Ishikawa (cell line): ENCODE data around the gene TOMM6.

Experiments
- CEBPB ChIP-seq: IDR thresholded peaks from 2 replicates; pipeline ENCODE4 v1.6.1; 2012
- CREB1 ChIP-seq: IDR thresholded peaks from 2 replicates; pipeline ENCODE4 v1.6.1; 2012; ENCODE audit warnings: low read depth
- EGR1 ChIP-seq: IDR thresholded peaks from 2 replicates; pipeline ENCODE4 v1.6.1; 2012
- EP300 ChIP-seq: IDR thresholded peaks from 2 replicates; pipeline ENCODE4 v1.6.1; 2012; ENCODE audit warnings: borderline replicate concordance
- FOXM1 ChIP-seq: IDR thresholded peaks from 2 replicates; pipeline ENCODE4 v1.6.1; 2012; ENCODE audit warnings: low read depth, borderline replicate concordance
- MAX ChIP-seq: IDR thresholded peaks from 2 replicates; pipeline ENCODE4 v1.6.1; 2012
- NFIC ChIP-seq: IDR thresholded peaks from 2 replicates; pipeline ENCODE4 v1.6.1; 2012
- RAD21 ChIP-seq: IDR thresholded peaks from 2 replicates; pipeline ENCODE4 v1.6.1; 2012; ENCODE audit warnings: low read depth
- REST ChIP-seq: IDR thresholded peaks from 2 replicates; pipeline ENCODE4 v1.6.1; 2012; ENCODE audit warnings: low read depth, mild to moderate bottlenecking
- TAF1 ChIP-seq: IDR thresholded peaks from 2 replicates; pipeline ENCODE4 v1.6.1; 2012; ENCODE audit warnings: low read depth, mild to moderate bottlenecking
- TCF12 ChIP-seq: IDR thresholded peaks from 2 replicates; pipeline ENCODE4 v1.6.1; 2012; ENCODE audit warnings: low read depth
- TEAD4 ChIP-seq: IDR thresholded peaks from 2 replicates; pipeline ENCODE4 v1.6.1; 2012
- USF1 ChIP-seq: IDR thresholded peaks from 2 replicates; pipeline ENCODE4 v1.6.1; 2012
- YY1 ChIP-seq: IDR thresholded peaks from 2 replicates; pipeline ENCODE4 v1.6.1; 2012; ENCODE audit warnings: low read depth
- ZBTB7A ChIP-seq: IDR thresholded peaks from 2 replicates; pipeline ENCODE4 v1.6.1; 2012; ENCODE audit warnings: low read depth

Gene TOMM6

GRCh38 chr6:41757271-41757670, 30.2 kb upstream of the TOMM6 start:
- TF ChIP-seq NFIC (no peak), CEBPB (no peak), USF1 (no peak), EGR1 (no peak), FOXM1 (no peak), TAF1 (no peak), RAD21 (no peak), CREB1 (no peak)

- TF ChIP-seq EGR1 (peak; percentile 36; the same call in 1 of the 2 replicates), TEAD4 (no peak)
Measured at GRCh38 chr6:41757931-41758640, 29.4 kb upstream of the TOMM6 start.

- TF ChIP-seq REST (no peak), MAX (no peak), USF1 (no peak), TAF1 (no peak), RAD21 (no peak), EP300 (no peak)
Measured at GRCh38 chr6:41758641-41759035, 28.9 kb upstream of the TOMM6 start.

GRCh38 chr6:41759106-41759904, 28.2 kb upstream of the TOMM6 start:
- TF ChIP-seq NFIC (no peak), TEAD4 (no peak), YY1 (no peak), REST (no peak), MAX (no peak), CEBPB (no peak), TAF1 (no peak), EGR1 (no peak), CREB1 (no peak), RAD21 (no peak), FOXM1 (no peak)

- TF ChIP-seq ZBTB7A: no peak
- TF ChIP-seq FOXM1: no peak
- no peak for TF ChIP-seq MAX
- no peak for TF ChIP-seq REST
- no peak for TF ChIP-seq NFIC
- no peak for TF ChIP-seq CREB1
- TF ChIP-seq EGR1: no peak
- TF ChIP-seq YY1: no peak
- TF ChIP-seq USF1: no peak
- no peak for TF ChIP-seq RAD21
- TF ChIP-seq CEBPB: no peak
- no peak for TF ChIP-seq TEAD4
- no peak for TF ChIP-seq EP300
- no peak for TF ChIP-seq TAF1
- TF ChIP-seq TCF12: no peak
Measured at GRCh38 chr6:41759905-41760579, 27.5 kb upstream of the TOMM6 start.
